Measurements from ENCODE around the gene TYW1.
"Not testable (repeated sequence)": the region's sequence is repeated elsewhere in the genome, so short reads cannot be mapped to it uniquely, and the experiment has no call there.

DNA sequence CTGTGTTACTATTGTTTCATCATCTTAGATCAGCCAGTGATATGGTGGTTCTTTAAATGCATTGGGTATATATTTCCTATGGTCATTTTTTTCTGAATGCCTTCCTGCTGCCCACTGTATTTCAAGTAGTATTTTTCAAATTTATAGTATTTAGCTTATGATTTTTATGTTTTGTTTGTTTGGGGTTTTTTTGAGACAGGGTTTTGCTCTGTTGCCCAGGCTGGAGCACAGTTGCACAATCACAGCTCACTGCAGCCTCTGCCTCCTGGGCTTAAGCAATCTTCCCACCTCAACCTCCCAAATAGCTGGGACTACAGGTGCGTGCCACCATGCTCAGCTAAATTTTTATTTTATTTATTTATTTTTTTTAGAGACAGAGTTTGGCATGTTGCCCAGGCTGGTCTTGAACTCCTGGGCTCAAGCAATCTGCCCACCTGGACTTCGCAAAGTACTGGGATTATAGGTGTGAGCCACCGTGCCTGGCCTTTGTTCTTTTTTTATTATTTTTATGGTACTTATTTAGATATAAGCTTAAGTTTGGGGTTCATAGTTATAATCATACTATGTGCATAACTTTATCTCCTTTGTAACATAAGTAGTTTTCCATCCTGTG is 149.1 kb downstream of the TYW1 start:
- TF ChIP-seq, protein P1, sequence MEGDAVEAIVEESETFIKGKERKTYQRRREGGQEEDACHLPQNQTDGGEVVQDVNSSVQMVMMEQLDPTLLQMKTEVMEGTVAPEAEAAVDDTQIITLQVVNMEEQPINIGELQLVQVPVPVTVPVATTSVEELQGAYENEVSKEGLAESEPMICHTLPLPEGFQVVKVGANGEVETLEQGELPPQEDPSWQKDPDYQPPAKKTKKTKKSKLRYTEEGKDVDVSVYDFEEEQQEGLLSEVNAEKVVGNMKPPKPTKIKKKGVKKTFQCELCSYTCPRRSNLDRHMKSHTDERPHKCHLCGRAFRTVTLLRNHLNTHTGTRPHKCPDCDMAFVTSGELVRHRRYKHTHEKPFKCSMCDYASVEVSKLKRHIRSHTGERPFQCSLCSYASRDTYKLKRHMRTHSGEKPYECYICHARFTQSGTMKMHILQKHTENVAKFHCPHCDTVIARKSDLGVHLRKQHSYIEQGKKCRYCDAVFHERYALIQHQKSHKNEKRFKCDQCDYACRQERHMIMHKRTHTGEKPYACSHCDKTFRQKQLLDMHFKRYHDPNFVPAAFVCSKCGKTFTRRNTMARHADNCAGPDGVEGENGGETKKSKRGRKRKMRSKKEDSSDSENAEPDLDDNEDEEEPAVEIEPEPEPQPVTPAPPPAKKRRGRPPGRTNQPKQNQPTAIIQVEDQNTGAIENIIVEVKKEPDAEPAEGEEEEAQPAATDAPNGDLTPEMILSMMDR (IDR thresholded peaks at IDR 0.05; ENCODE audit: insufficient read depth, low read depth, low read length): not testable (repeated sequence)
- not testable (repeated sequence) for TF ChIP-seq EZH2 (IDR thresholded peaks at IDR 0.05; ENCODE audit: insufficient read depth, low read length)
